T-helper 1 cell (primary cell): ENCODE results near the gene TFF3.

Experiments used
- DNase-seq, 5 donors: peaks; one replicate each; pipeline ENCODE4 v3.0.0-alpha.2; 2012 to 2020

TFF3 gene

DNA sequence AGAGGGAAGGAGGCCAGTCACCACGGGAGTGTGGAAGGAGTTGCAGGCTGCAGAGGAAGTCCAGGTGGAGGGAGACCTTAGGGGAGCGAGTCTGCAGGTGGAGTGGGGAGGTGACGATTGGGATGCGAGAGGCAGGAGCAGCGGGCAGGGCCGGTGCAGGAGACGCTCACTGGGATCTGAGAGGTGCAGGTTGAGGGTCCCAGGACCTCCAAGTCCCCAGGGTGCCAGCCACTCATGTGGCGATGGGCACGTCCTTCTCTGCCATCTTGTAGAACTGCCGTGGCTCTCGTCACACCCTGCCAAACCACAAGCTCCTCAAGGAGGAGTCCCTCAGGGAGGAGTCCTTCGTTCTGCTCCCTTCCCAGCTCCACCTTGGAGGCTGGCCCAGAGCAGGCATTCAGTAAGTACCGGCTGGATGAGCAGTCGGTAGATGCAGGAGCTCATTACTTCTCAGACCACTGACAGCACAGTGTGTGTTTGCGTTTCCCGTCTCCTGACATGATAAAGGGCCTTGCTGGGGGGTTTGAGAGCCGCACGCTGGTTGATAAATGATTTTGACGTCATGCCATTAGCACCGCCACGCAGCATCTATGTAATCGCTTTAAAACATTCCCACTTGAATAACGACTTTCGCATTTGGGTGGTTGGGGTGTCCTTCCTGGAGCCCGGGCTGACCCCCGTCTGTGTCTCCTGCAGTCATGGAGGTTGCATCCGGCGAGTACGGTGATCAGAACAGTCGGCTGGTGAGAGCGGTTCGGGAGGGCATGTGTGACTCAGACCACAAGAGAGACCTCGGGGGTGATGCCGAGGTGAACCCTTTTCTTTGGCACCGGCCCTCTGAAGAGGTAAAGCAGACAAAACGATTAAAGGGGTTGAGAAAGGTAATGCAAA, 27.8 kb downstream of the TFF3 start:
- DNase-seq, result no peak

DNA sequence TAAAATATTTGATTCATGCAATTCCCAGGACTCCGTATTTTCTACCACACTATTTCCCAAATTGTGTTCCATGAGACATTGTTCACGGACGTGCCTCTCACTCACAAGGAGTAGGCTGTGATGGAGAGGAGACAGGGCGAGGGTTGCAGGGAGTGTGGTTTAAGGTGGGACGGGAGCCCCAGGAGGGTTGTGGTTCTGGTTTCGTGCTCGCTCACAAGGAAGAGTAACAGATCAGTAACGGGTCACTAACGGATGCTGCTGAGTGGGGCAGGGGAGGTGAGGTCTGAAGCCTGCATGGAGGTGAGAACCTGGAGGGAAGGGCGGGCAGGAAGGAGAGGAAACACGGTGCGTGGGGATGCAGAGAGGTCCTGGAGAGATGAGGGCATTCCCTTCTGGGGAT, 28.8 kb downstream of the TFF3 start:
- no peak for DNase-seq

GRCh38 chr21:42285569-42286245, 29.5 kb downstream of the TFF3 start:
- DNase-seq, result no peak

GRCh38 chr21:42282715-42283114, 32.5 kb downstream of the TFF3 start:
- no peak for DNase-seq

GRCh38 chr21:42282021-42282420, 33.2 kb downstream of the TFF3 start:
- no peak for DNase-seq

- DNase-seq, result no peak
Measured at GRCh38 chr21:42281181-42281680, 34.0 kb downstream of the TFF3 start.

DNA sequence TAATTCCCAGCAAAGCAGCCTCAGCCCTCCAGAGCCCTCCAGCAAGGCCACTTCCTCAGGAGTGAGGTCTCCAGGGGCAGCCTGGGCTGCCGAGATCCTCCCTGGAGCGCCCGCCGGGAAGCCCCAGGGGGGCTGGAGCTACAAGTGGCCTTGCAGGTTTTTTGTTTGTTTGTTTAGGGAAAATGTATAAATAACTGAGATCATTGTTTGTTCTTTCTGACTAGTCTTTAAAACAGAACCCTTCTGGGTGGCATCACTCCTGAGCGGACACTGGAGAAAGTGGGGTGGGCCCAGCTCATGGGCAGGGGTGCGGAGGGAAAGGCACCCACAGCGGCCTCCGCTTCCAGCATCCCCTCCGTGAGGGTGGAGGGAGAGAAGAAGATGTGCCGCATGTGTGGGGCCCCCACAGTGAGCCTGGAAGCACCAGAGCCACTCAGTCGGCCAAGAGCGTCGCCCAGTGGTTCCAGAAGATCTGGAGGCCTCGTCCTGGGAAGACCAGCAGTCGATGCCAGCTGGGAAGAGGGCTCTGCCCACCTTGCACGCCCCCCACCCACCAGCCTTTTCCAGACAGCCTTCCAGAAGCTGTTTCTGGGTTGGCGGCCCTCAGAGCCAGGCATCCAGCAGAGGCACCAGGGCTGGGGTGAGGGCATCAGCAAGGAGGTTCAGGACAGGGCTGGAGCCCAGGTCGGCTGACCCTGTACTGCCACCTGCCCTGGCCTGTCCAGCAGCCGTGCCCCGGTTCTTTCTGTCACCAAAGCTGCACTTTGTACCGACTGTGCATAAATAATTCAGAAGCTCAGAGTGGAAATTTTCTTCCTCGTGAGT, 34.6 kb downstream of the TFF3 start:
- no peak for DNase-seq

DNA sequence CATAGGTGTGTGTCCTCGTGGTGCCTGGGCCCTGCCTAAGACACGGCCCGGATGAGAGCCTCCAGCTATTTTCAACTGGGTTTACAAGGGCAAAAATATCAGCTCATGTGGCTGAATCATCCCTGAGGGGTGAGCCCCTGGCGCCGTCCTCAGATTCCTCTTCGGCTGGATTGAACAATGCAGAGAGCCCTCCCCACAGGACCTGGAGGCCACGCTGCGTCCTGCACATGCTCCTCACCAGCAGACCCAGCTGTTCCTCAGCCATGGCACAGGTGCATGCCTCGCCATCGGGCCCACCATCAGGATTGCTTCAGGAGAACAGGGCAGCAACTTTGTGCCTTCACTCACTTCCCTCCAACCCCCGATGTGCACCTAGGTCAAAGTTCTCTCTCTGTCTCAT, 35.3 kb downstream of the TFF3 start:
- no peak for DNase-seq

GRCh38 chr21:42279341-42279871, 35.8 kb downstream of the TFF3 start:
- DNase-seq, result no peak

- DNase-seq, result no peak
Measured at GRCh38 chr21:42278451-42279149, 36.6 kb downstream of the TFF3 start.

GRCh38 chr21:42277593-42277992, 37.6 kb downstream of the TFF3 start:
- DNase-seq, result no peak

GRCh38 chr21:42276526-42277154, 38.6 kb downstream of the TFF3 start:
- DNase-seq, result no peak

DNA sequence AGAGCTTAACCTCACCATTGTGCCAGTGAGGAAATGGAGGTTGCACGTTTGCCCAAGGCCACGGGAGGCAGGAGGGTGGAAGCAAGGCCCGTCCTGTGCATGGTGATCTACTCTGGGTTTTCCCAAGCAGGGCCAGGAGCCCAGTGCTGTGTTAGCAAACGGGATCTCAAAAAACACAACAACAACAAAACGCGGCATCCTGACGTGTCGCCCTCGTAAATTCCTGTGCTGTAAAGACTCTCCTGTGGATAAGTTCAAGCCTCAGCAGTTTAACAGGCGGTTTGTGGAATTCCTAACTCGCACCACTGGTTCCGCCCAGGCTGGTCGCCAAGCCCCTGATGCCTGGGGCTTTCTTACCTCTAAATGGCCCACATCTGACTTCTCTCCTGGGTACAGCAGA, 39.1 kb downstream of the TFF3 start:
- DNase-seq, result no peak

DNA sequence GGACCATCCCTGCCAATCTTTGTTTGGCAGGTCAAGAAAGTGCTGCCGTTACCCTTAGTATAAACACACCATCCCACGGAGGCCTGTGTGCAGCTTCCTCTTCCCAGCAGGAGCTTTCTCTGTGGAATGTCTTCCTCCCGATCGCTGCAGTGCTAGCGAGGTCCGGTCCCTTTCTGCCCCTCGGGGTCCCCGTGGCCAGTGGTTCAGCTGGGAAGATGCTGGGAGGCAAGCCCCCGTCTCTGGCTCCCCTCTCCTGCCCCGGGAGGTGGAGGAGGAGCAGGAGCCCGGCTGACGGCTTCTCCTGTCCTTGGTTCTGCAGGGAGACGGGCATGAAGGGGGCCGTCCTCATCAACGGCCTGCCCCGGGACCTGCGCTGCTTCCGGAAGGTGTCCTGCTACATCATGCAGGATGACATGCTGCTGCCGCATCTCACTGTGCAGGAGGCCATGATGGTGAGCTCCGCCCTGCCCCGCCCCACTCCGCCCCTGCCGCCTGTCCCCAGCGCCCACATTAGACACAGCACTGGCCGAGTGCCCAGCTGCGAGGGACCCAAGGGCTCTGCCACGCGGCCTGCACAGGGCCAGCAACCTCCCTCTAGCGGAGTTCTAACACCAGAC, 42.1 kb downstream of the TFF3 start:
- DNase-seq, result no peak

- no peak for DNase-seq
Measured at GRCh38 chr21:42272109-42272962, 42.9 kb downstream of the TFF3 start.

DNA sequence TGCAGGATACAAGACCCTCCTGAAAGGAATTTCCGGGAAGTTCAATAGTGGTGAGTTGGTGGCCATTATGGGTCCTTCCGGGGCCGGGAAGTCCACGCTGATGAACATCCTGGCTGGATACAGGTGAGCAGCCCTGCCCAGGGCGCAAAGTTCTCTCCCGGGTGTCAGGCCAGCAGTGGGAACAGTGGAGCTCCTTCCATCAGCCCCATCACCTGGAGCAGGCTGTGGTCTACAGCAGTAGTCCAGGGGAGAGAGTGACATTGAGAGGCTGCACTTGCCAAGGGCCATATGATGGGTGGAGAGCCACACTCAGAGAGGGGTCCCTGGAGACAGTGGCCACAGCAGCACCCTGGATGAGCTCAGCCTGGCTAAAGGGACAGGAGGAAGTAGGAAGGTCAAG, 44.1 kb downstream of the TFF3 start:
- DNase-seq, result no peak

DNA sequence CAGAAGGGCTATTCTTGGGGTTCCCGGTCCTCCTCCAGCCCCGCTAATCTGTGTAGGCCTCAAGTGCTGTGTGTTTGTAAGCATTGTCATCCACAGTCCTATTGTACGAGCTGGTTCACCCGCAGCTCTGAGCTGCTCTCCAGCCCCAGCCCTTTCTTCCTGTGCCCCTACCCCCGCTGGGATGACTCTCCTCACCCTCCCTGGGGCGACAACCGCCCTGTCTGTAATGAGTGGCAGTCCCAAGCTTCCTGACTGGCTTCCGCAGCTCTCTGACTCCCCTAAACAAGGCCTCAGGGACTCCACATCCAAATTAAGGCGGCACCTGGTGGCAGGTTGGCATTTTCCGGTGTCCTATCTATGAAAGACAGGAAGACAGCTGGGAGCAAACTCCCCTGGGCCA, 45.8 kb downstream of the TFF3 start:
- DNase-seq, result no peak

GRCh38 chr21:42266971-42267556, 48.1 kb downstream of the TFF3 start:
- DNase-seq, result peak in 1 of 5 donors; percentile 43

GRCh38 chr21:42265231-42265812, 49.9 kb downstream of the TFF3 start:
- no peak for DNase-seq
